Endothelial cell of umbilical vein (primary cell): ENCODE measurements around the gene TBC1D24. TPM values are rescaled to one million over a fixed set of nuclear protein-coding genes. Genes with fewer than 3 reads are reported as not detected.

Experiments used
- BruUV-seq: library from RNA; stranded (reverse); fragments of 400-500 nt; replicated peaks from 2 replicates; lab custom pipeline; 2021; lab: Mats Ljungman, UMichigan
- CTCF ChIA-PET: fragments of 300-600, 350-600 bp; sonication (Branson Sonifier 250); formaldehyde crosslinking; loops from one replicate; lab custom pipeline; 2021; ENCODE audit warnings: antibody characterized with exemption, inconsistent platforms; lab: Charles Lee
- POLR2A ChIA-PET: fragments of 300-600, 350-600 bp; sonication (Branson Sonifier 250); formaldehyde crosslinking; loops from one replicate; lab custom pipeline; 2021; ENCODE audit warnings: antibody characterized with exemption, inconsistent platforms; lab: Charles Lee
- DNase-seq: peaks from one replicate; pipeline ENCODE4 v3.0.0-alpha.2; 2011; ENCODE audit warnings: low read depth, low spot score
- FAIRE-seq: peaks from 2 replicates; lab custom pipeline; 2011; peaks lifted over from hg19 to GRCh38; lab: Jason Lieb, UNC
- H2AFZ ChIP-seq: 2 replicates; pipeline ENCODE4 v1.6.0; 2012; ENCODE audit warnings: low read depth, low read length, control low read depth, inconsistent platforms
- H3K27ac ChIP-seq: 2 replicates; pipeline ENCODE4 v1.5.1; 2011; ENCODE audit warnings: low read depth, mild to moderate bottlenecking, control low read depth, low read length, moderate library complexity; ENCODE audit not compliant: insufficient read depth
- H3K27me3 ChIP-seq, 2 experiments: 2 replicates each; pipeline versions ENCODE4 v1.6.0 to v1.6.1; 2011; ENCODE audit warnings: low read length in 2 of 2, mixed read lengths in 1 of 2; ENCODE audit not compliant: control insufficient read depth in 2 of 2, insufficient read depth in 2 of 2
- H3K36me3 ChIP-seq, 2 experiments: 2 replicates in 1 of 2; 3 replicates in 1 of 2; pipeline ENCODE4 v1.5.1; 2011; ENCODE audit warnings: low read length in 2 of 2, mild to moderate bottlenecking in 1 of 2, moderate library complexity in 1 of 2; ENCODE audit not compliant: control insufficient read depth in 2 of 2, insufficient read depth in 2 of 2; ENCODE audit errors: extremely low read depth in 1 of 2
- H3K4me1 ChIP-seq: 3 replicates; pipeline ENCODE4 v1.5.1; 2011; ENCODE audit warnings: mild to moderate bottlenecking, low read length; ENCODE audit not compliant: control insufficient read depth, insufficient read depth; ENCODE audit errors: extremely low read depth
- H3K4me2 ChIP-seq: 2 replicates; pipeline ENCODE4 v1.6.1; 2011; ENCODE audit warnings: low read length, control low read depth, mixed read lengths; ENCODE audit not compliant: insufficient read depth
- H3K4me3 ChIP-seq, 3 experiments: fragments of 200-600 bp in 1 of 3; sonication (generic), shearing (Covaris generic) in 1 of 3; replicated peaks in 1 of 3; 2 replicates each; pipeline ENCODE4 v1.5.1; 2011 to 2016; ENCODE audit warnings: control low read depth in 3 of 3, low read length in 3 of 3, mild to moderate bottlenecking in 2 of 3, inconsistent platforms in 1 of 3, low read depth in 1 of 3, moderate library complexity in 1 of 3; ENCODE audit not compliant: insufficient read depth in 1 of 3
- H3K79me2 ChIP-seq: 2 replicates; pipeline ENCODE4 v1.6.0; 2012; ENCODE audit warnings: low read length, inconsistent platforms; ENCODE audit not compliant: control insufficient read depth, insufficient read depth
- H3K9ac ChIP-seq: replicated peaks from 2 replicates; pipeline ENCODE3; 2011; ENCODE audit warnings: low read length, control low read depth; ENCODE audit not compliant: insufficient read depth; ENCODE audit errors: extremely low read depth
- H3K9me1 ChIP-seq: replicated peaks from 3 replicates; pipeline ENCODE4 v1.6.0; 2011; ENCODE audit warnings: mild to moderate bottlenecking, low read length; ENCODE audit not compliant: control insufficient read depth, insufficient read depth; ENCODE audit errors: extremely low read depth
- H3K9me3 ChIP-seq: replicated peaks from 2 replicates; pipeline ENCODE4 v1.5.1; 2012; ENCODE audit warnings: low read length, inconsistent platforms; ENCODE audit not compliant: control insufficient read depth, insufficient read depth
- H4K20me1 ChIP-seq: replicated peaks from 2 replicates; pipeline ENCODE3; 2011; ENCODE audit warnings: mild to moderate bottlenecking, low read length; ENCODE audit not compliant: control insufficient read depth, insufficient read depth; ENCODE audit errors: extremely low read depth
- EZH2 ChIP-seq: IDR thresholded peaks from 2 replicates; pipeline ENCODE4 v1.6.1; 2012; ENCODE audit warnings: borderline replicate concordance, low read depth, mild to moderate bottlenecking, moderate library complexity, low read length, inconsistent platforms; ENCODE audit not compliant: severe bottlenecking
- FOS ChIP-seq: IDR thresholded peaks from 2 replicates; pipeline ENCODE4 v1.6.1; 2011; ENCODE audit warnings: mild to moderate bottlenecking, low read length, moderate library complexity, borderline replicate concordance; ENCODE audit not compliant: insufficient read depth
- GATA2 ChIP-seq: IDR thresholded peaks from 2 replicates; pipeline ENCODE4 v1.7.0; 2011; ENCODE audit warnings: low read depth, mild to moderate bottlenecking, moderate library complexity, mixed read lengths, low read length; ENCODE audit not compliant: insufficient read length, insufficient read depth
- JUN ChIP-seq: IDR thresholded peaks from 2 replicates; pipeline ENCODE4 v1.6.1; 2011; ENCODE audit warnings: borderline replicate concordance, low read depth; ENCODE audit not compliant: insufficient read length, insufficient read depth
- MYC ChIP-seq: IDR thresholded peaks from one replicate; pipeline ENCODE4 v1.6.1; 2011; ENCODE audit warnings: mild to moderate bottlenecking, low read depth, low read length
- POLR2A ChIP-seq: IDR thresholded peaks from 2 replicates; pipeline ENCODE4 v1.6.1; 2012; ENCODE audit warnings: low read depth, mild to moderate bottlenecking, control low read depth, low read length
- POLR2AphosphoS5 ChIP-seq: IDR thresholded peaks from 2 replicates; pipeline ENCODE4 v1.6.1; 2012; ENCODE audit warnings: low read depth, mild to moderate bottlenecking, control low read depth, low read length, moderate library complexity; ENCODE audit not compliant: insufficient read depth
- dilution Hi-C: fragments of 300-500 bp; cut with MboI; formaldehyde crosslinking; loops from one replicate; pipeline ENCODE4 v1.15.0; 2019; ENCODE audit warnings: low sequenced_read_pairs; ENCODE audit not compliant: extremely low pct_ligation_motif_present
- intact Hi-C: fragments of 100-400 bp; cut with micrococcal nuclease; formaldehyde crosslinking; loops from one replicate; pipeline ENCODE4 v1.10.0; 2022
- polyA plus RNA-seq, 4 experiments: library from polyadenylated mRNA; depleted of rRNA in 3 of 4; stranded (reverse) in 3 of 4; unstranded in 1 of 4; fragments of >200 nt; gene quantifications; 2 replicates each; pipeline versions ENCODE4 v1.2.1 to v1.2.3, GENCODE V29; 2011 to 2012; ENCODE audit warnings: missing spikeins in 1 of 4
- total RNA-seq: library from RNA; stranded (reverse); gene quantifications from 2 replicates; pipeline ENCODE4 v1.2.3, GENCODE V29; 2021
- TF ChIP-seq, protein P1 (sequence below): IDR thresholded peaks from 2 replicates; pipeline ENCODE4 v1.6.1; 2011; ENCODE audit not compliant: insufficient read depth, insufficient read length
- TF ChIP-seq, protein P2 (sequence below), 2 donors: IDR thresholded peaks; 1 replicate in 1 of 2; 2 replicates in 1 of 2; pipeline ENCODE4 v1.5.1; 2011; ENCODE audit warnings: low read length in 2 of 2, mild to moderate bottlenecking in 2 of 2, moderate library complexity in 2 of 2, control low read depth in 1 of 2, inconsistent platforms in 1 of 2, low read depth in 1 of 2; ENCODE audit not compliant: insufficient read depth in 1 of 2; ENCODE audit errors: extremely low read depth in 1 of 2

Gene TBC1D24
- total and polyA plus RNA-seq, 2 donors (not counting 3 experiments of a cell fraction or from before 2014, with no cell fraction given), result 8.1 to 22.8 TPM

GRCh38 chr16:2487517-2487842 lies 12.6 kb downstream of the TBC1D24 start:
- no peak overlapping the region for H3K4me3 ChIP-seq
- dilution Hi-C loops, result no loop called here

More at GRCh38 chr16:2487517-2487842, 12.6 kb downstream of the TBC1D24 start:
- DNase-seq (no peak), FAIRE-seq (no peak)
- intact Hi-C loops, result no loop called here
- Histone ChIP-seq H3K9ac (no peak overlapping the region), H3K79me2 (peaks cover 6% of the 10 kb centered on the region), H3K27ac (no peak overlapping the region), H3K4me2 (no peak overlapping the region), H2AFZ (no peak overlapping the region), H3K9me3 (no peaks in the 10 kb centered on the region), H4K20me1 (no peaks in the 10 kb centered on the region), H3K27me3 (no peaks in the 10 kb centered on the region), H3K36me3 (no peaks in the 10 kb centered on the region), H3K4me1 (no peaks in the 10 kb centered on the region), H3K9me1 (no peaks in the 10 kb centered on the region)
- POLR2A ChIA-PET, result no interaction called here
- CTCF ChIA-PET, result interaction anchor here (2.4 kb wide), 1 partner anchor 14 kb away, joined by 14 read pairs; no protein-coding TSS in a partner anchor
- TF ChIP-seq EZH2 (no peak), MYC (no peak), POLR2AphosphoS5 (no peak), POLR2A (no peak), FOS (no peak), JUN (no peak), GATA2 (no peak)
- TF ChIP-seq, protein P1, sequence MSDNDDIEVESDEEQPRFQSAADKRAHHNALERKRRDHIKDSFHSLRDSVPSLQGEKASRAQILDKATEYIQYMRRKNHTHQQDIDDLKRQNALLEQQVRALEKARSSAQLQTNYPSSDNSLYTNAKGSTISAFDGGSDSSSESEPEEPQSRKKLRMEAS, result no peak
- TF ChIP-seq, protein P2, sequence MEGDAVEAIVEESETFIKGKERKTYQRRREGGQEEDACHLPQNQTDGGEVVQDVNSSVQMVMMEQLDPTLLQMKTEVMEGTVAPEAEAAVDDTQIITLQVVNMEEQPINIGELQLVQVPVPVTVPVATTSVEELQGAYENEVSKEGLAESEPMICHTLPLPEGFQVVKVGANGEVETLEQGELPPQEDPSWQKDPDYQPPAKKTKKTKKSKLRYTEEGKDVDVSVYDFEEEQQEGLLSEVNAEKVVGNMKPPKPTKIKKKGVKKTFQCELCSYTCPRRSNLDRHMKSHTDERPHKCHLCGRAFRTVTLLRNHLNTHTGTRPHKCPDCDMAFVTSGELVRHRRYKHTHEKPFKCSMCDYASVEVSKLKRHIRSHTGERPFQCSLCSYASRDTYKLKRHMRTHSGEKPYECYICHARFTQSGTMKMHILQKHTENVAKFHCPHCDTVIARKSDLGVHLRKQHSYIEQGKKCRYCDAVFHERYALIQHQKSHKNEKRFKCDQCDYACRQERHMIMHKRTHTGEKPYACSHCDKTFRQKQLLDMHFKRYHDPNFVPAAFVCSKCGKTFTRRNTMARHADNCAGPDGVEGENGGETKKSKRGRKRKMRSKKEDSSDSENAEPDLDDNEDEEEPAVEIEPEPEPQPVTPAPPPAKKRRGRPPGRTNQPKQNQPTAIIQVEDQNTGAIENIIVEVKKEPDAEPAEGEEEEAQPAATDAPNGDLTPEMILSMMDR (IDR thresholded peaks at IDR 0.05; ENCODE audit: extremely low read depth in 1 of 2, insufficient read depth in 1 of 2, low read depth in 1 of 2, low read length in 2 of 2), result no peak
- no TSS peak for BruUV-seq
